HEK293 (cell line): ENCODE measurements around the gene BTAF1.

ENCODE experiments used
- BCL11B ChIP-seq: fragments of 450-650 bp; formaldehyde crosslinking; IDR thresholded peaks from 2 replicates; pipeline ENCODE4 v1.5.1; 2016; ENCODE audit warnings: low read depth, missing biosample characterization, missing genetic modification characterization
- KLF10 ChIP-seq: fragments of 450-650 bp; IDR thresholded peaks from 2 replicates; pipeline ENCODE4 v1.5.1; 2018; ENCODE audit warnings: missing biosample characterization, mild to moderate bottlenecking, missing genetic modification characterization
- SETDB1 ChIP-seq: IDR thresholded peaks from one replicate; pipeline ENCODE4 v1.6.1; 2017; ENCODE audit warnings: mild to moderate bottlenecking, low read length, moderate library complexity, mixed read lengths; ENCODE audit not compliant: insufficient read length
- SP7 ChIP-seq: fragments of 450-650 bp; formaldehyde crosslinking; IDR thresholded peaks from 2 replicates; pipeline ENCODE4 v1.5.1; 2016; ENCODE audit warnings: missing biosample characterization, missing genetic modification characterization
- WT1 ChIP-seq: fragments of 450-650 bp; formaldehyde crosslinking; IDR thresholded peaks from 2 replicates; pipeline ENCODE4 v1.5.1; 2016; ENCODE audit warnings: missing biosample characterization, missing genetic modification characterization
- ZBTB1 ChIP-seq: fragments of 450-650 bp; formaldehyde crosslinking; IDR thresholded peaks from 2 replicates; pipeline ENCODE4 v1.5.1; 2016; ENCODE audit warnings: missing biosample characterization, missing genetic modification characterization
- ZBTB20 ChIP-seq: fragments of 450-650 bp; formaldehyde crosslinking; IDR thresholded peaks from 2 replicates; pipeline ENCODE4 v1.5.1; 2016; ENCODE audit warnings: missing biosample characterization, missing genetic modification characterization
- ZBTB7A ChIP-seq: fragments of 450-650 bp; formaldehyde crosslinking; IDR thresholded peaks from 2 replicates; pipeline ENCODE4 v1.5.1; 2016; ENCODE audit warnings: low read depth, missing biosample characterization, missing genetic modification characterization
- ZFP3 ChIP-seq: fragments of 450-650 bp; formaldehyde crosslinking; IDR thresholded peaks from 2 replicates; pipeline ENCODE4 v1.5.1; 2016; ENCODE audit warnings: low read depth, missing biosample characterization, missing genetic modification characterization
- ZFP41 ChIP-seq: fragments of 450-650 bp; formaldehyde crosslinking; IDR thresholded peaks from 2 replicates; pipeline ENCODE4 v1.5.1; 2016; ENCODE audit warnings: missing biosample characterization, missing genetic modification characterization, borderline replicate concordance
- ZNF112 ChIP-seq: fragments of 450-650 bp; formaldehyde crosslinking; IDR thresholded peaks from 2 replicates; pipeline ENCODE4 v1.5.0; 2017; ENCODE audit warnings: missing biosample characterization, missing genetic modification characterization
- ZNF24 ChIP-seq: fragments of 450-650 bp; formaldehyde crosslinking; IDR thresholded peaks from 2 replicates; pipeline ENCODE4 v1.5.1; 2016; ENCODE audit warnings: missing biosample characterization, missing genetic modification characterization
- ZNF292 ChIP-seq: fragments of 450-650 bp; formaldehyde crosslinking; IDR thresholded peaks from 2 replicates; pipeline ENCODE4 v1.5.1; 2016; ENCODE audit warnings: low read depth, missing biosample characterization, missing genetic modification characterization, borderline replicate concordance
- ZNF324 ChIP-seq: fragments of 450-650 bp; formaldehyde crosslinking; IDR thresholded peaks from 2 replicates; pipeline ENCODE4 v1.5.1; 2016; ENCODE audit warnings: missing biosample characterization, missing genetic modification characterization
- ZNF362 ChIP-seq: fragments of 450-650 bp; formaldehyde crosslinking; IDR thresholded peaks from 2 replicates; pipeline ENCODE4 v1.5.1; 2016; ENCODE audit warnings: missing biosample characterization, missing genetic modification characterization
- ZNF366 ChIP-seq: fragments of 450-650 bp; formaldehyde crosslinking; conservative IDR thresholded peaks from 2 replicates; pipeline ENCODE4 v1.5.1; 2016; ENCODE audit warnings: missing biosample characterization, missing genetic modification characterization
- ZNF416 ChIP-seq: fragments of 450-650 bp; formaldehyde crosslinking; IDR thresholded peaks from 2 replicates; pipeline ENCODE4 v1.5.1; 2016; ENCODE audit warnings: missing biosample characterization, missing genetic modification characterization
- ZNF48 ChIP-seq: fragments of 450-650 bp; formaldehyde crosslinking; IDR thresholded peaks from 2 replicates; pipeline ENCODE4 v1.5.1; 2016; ENCODE audit warnings: missing biosample characterization, missing genetic modification characterization
- ZNF549 ChIP-seq: fragments of 450-650 bp; IDR thresholded peaks from 2 replicates; pipeline ENCODE4 v1.5.1; 2018; ENCODE audit warnings: missing biosample characterization, missing genetic modification characterization, mild to moderate bottlenecking, inconsistent platforms, moderate library complexity
- ZNF580 ChIP-seq: fragments of 450-650 bp; formaldehyde crosslinking; IDR thresholded peaks from 2 replicates; pipeline ENCODE4 v1.5.1; 2016; ENCODE audit warnings: missing biosample characterization, missing genetic modification characterization
- ZNF654 ChIP-seq: fragments of 450-650 bp; formaldehyde crosslinking; IDR thresholded peaks from 2 replicates; pipeline ENCODE4 v1.5.1; 2016; ENCODE audit warnings: low read depth, missing biosample characterization, missing genetic modification characterization
- ZNF777 ChIP-seq: fragments of 450-650 bp; formaldehyde crosslinking; IDR thresholded peaks from 2 replicates; pipeline ENCODE4 v1.5.1; 2017; ENCODE audit warnings: missing biosample characterization, missing genetic modification characterization, borderline replicate concordance
- ZSCAN30 ChIP-seq: fragments of 450-650 bp; IDR thresholded peaks from 2 replicates; pipeline ENCODE4 v1.5.1; 2018; ENCODE audit warnings: missing biosample characterization, mild to moderate bottlenecking, missing genetic modification characterization, moderate library complexity
- TF ChIP-seq, protein P1 (sequence below): fragments of 450-650 bp; formaldehyde crosslinking; conservative IDR thresholded peaks from 2 replicates; pipeline ENCODE4 v1.5.1; 2016; ENCODE audit warnings: low read depth, missing biosample characterization, missing genetic modification characterization
- TF ChIP-seq, protein P2 (sequence below): fragments of 450-650 bp; formaldehyde crosslinking; IDR thresholded peaks from 2 replicates; pipeline ENCODE4 v1.5.1; 2016; ENCODE audit warnings: missing biosample characterization, missing genetic modification characterization
- TF ChIP-seq, protein P3 (sequence below): fragments of 450-650 bp; formaldehyde crosslinking; IDR thresholded peaks from 2 replicates; pipeline ENCODE4 v1.5.1; 2016; ENCODE audit warnings: missing biosample characterization, missing genetic modification characterization
- TF ChIP-seq, protein P4 (sequence below): fragments of 450-650 bp; formaldehyde crosslinking; IDR thresholded peaks from 2 replicates; pipeline ENCODE4 v1.5.0; 2017; ENCODE audit warnings: missing biosample characterization, missing genetic modification characterization, borderline replicate concordance

BTAF1 gene

DNA sequence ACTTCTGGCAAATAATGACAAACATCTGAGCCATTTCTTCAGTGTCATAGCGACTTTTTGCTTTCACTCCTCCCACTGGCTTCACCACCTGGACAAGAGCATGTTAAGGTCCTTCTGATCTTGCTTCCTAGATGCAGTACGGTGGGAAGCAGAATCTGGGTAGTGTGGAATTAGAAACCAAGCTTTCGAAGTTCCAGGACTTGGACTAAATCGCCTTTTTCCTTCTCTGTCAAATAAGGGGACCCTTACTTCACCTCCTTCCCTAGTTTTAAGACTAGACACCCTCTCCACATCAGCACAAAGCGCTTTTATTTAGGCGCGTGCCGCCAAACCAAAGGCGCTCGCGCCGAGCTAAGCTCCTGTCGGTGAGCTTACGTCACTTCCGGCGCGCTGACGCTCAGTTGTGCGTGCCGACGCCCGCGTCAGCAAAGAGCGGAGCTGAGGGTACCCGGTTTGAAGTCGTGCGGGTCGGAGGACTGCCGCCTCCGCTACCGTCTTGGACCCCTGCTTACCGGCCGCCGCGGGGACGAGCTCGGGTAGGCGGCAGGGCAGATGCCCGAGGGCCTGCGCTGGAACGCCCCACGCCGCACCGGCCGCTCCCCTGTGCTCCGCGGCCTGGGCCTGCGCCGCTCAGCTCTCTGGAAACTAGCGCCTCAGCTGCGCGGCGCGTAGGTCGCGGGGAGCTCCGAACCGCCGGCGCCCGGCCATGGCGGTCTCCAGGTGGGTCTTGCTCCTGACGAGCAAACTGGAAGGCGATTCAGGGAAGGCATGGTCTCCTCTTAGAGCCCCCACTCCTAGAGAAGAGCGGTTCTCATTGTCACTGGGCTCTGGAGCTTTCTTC, at the start of gene BTAF1 (continued):
- TF ChIP-seq, protein P1, sequence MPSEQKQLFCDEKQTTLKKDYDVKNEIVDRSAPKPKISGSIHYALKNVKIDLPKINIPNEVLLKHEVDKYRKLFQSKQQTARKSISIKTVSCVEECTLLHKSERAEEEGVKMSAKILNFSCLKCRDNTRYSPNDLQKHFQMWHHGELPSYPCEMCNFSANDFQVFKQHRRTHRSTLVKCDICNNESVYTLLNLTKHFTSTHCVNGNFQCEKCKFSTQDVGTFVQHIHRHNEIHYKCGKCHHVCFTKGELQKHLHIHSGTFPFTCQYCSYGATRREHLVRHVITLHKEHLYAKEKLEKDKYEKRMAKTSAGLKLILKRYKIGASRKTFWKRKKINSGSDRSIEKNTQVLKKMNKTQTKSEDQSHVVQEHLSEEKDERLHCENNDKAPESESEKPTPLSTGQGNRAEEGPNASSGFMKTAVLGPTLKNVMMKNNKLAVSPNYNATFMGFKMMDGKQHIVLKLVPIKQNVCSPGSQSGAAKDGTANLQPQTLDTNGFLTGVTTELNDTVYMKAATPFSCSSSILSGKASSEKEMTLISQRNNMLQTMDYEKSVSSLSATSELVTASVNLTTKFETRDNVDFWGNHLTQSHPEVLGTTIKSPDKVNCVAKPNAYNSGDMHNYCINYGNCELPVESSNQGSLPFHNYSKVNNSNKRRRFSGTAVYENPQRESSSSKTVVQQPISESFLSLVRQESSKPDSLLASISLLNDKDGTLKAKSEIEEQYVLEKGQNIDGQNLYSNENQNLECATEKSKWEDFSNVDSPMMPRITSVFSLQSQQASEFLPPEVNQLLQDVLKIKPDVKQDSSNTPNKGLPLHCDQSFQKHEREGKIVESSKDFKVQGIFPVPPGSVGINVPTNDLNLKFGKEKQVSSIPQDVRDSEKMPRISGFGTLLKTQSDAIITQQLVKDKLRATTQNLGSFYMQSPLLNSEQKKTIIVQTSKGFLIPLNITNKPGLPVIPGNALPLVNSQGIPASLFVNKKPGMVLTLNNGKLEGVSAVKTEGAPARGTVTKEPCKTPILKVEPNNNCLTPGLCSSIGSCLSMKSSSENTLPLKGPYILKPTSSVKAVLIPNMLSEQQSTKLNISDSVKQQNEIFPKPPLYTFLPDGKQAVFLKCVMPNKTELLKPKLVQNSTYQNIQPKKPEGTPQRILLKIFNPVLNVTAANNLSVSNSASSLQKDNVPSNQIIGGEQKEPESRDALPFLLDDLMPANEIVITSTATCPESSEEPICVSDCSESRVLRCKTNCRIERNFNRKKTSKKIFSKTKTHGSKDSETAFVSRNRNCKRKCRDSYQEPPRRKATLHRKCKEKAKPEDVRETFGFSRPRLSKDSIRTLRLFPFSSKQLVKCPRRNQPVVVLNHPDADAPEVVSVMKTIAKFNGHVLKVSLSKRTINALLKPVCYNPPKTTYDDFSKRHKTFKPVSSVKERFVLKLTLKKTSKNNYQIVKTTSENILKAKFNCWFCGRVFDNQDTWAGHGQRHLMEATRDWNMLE (tag by site-specific recombination) = peak; percentile 91
- TF ChIP-seq ZNF580 (peak; percentile 70; the same call in 1 of the 2 replicates), ZFP41 (tag by site-specific recombination) (no peak), ZNF24 (tag by site-specific recombination) (peak; percentile 47; the same call in 1 of the 2 replicates), SETDB1 (no peak), SP7 (peak; percentile 74), ZNF654 (no peak; the same call in 1 of the 2 replicates), ZBTB20 (tag by site-specific recombination) (peak; percentile 87; the same call in 1 of the 2 replicates), ZNF777 (tag by site-specific recombination) (no peak), ZNF112 (tag by site-specific recombination) (no peak), KLF10 (tag by site-specific recombination) (no peak; the same call in 1 of the 2 replicates), ZNF366 (tag by site-specific recombination) (no peak), ZNF324 (tag by site-specific recombination) (0 out of 2 replicates have a peak, but pooled peaks have one; percentile 15), ZNF362 (tag by site-specific recombination) (no peak), ZBTB7A (no peak), ZFP3 (tag by site-specific recombination) (no peak), ZNF48 (tag by site-specific recombination) (no peak), ZNF549 (tag by site-specific recombination) (no peak), ZBTB1 (tag by site-specific recombination) (peak; percentile 73; the same call in 1 of the 2 replicates), ZNF292 (tag by site-specific recombination) (no peak), ZNF416 (tag by site-specific recombination) (no peak), WT1 (tag by site-specific recombination) (0 out of 2 replicates have a peak, but pooled peaks have one; percentile 34), BCL11B (tag by site-specific recombination) (no peak), ZSCAN30 (tag by site-specific recombination) (peak; percentile 84)
- TF ChIP-seq, protein P2, sequence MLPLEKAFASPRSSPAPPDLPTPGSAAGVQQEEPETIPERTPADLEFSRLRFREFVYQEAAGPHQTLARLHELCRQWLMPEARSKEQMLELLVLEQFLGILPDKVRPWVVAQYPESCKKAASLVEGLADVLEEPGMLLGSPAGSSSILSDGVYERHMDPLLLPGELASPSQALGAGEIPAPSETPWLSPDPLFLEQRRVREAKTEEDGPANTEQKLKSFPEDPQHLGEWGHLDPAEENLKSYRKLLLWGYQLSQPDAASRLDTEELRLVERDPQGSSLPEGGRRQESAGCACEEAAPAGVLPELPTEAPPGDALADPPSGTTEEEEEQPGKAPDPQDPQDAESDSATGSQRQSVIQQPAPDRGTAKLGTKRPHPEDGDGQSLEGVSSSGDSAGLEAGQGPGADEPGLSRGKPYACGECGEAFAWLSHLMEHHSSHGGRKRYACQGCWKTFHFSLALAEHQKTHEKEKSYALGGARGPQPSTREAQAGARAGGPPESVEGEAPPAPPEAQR (tag by site-specific recombination) = no peak
- TF ChIP-seq, protein P3, sequence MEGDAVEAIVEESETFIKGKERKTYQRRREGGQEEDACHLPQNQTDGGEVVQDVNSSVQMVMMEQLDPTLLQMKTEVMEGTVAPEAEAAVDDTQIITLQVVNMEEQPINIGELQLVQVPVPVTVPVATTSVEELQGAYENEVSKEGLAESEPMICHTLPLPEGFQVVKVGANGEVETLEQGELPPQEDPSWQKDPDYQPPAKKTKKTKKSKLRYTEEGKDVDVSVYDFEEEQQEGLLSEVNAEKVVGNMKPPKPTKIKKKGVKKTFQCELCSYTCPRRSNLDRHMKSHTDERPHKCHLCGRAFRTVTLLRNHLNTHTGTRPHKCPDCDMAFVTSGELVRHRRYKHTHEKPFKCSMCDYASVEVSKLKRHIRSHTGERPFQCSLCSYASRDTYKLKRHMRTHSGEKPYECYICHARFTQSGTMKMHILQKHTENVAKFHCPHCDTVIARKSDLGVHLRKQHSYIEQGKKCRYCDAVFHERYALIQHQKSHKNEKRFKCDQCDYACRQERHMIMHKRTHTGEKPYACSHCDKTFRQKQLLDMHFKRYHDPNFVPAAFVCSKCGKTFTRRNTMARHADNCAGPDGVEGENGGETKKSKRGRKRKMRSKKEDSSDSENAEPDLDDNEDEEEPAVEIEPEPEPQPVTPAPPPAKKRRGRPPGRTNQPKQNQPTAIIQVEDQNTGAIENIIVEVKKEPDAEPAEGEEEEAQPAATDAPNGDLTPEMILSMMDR (tag by site-specific recombination) = no peak
- TF ChIP-seq, protein P4, sequence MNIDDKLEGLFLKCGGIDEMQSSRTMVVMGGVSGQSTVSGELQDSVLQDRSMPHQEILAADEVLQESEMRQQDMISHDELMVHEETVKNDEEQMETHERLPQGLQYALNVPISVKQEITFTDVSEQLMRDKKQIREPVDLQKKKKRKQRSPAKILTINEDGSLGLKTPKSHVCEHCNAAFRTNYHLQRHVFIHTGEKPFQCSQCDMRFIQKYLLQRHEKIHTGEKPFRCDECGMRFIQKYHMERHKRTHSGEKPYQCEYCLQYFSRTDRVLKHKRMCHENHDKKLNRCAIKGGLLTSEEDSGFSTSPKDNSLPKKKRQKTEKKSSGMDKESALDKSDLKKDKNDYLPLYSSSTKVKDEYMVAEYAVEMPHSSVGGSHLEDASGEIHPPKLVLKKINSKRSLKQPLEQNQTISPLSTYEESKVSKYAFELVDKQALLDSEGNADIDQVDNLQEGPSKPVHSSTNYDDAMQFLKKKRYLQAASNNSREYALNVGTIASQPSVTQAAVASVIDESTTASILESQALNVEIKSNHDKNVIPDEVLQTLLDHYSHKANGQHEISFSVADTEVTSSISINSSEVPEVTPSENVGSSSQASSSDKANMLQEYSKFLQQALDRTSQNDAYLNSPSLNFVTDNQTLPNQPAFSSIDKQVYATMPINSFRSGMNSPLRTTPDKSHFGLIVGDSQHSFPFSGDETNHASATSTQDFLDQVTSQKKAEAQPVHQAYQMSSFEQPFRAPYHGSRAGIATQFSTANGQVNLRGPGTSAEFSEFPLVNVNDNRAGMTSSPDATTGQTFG (tag by site-specific recombination) = no peak
